Glutamatergic neuron (in vitro differentiated cells): ENCODE data around the gene PLEKHA7. TPM values are rescaled to one million over a fixed set of nuclear protein-coding genes. Genes with fewer than 3 reads are reported as not detected.

ENCODE experiments used
- DNase-seq: peaks from one replicate; pipeline ENCODE4 v3.0.0; 2022
- H3K27ac Mint-ChIP-seq: one replicate; pipeline ENCODE4 v1.8.0; 2020; ENCODE audit warnings: mild to moderate bottlenecking, mixed read lengths, inconsistent platforms; ENCODE audit not compliant: unreplicated experiment
- H3K27me3 Mint-ChIP-seq: one replicate; pipeline ENCODE4 v1.8.0; 2020; ENCODE audit warnings: mild to moderate bottlenecking, moderate library complexity, mixed read lengths, inconsistent platforms; ENCODE audit not compliant: unreplicated experiment
- H3K36me3 Mint-ChIP-seq: one replicate; pipeline ENCODE4 v1.8.0; 2020; ENCODE audit warnings: mild to moderate bottlenecking, mixed read lengths, inconsistent platforms; ENCODE audit not compliant: unreplicated experiment
- H3K4me1 Mint-ChIP-seq: one replicate; pipeline ENCODE4 v1.8.0; 2020; ENCODE audit warnings: mild to moderate bottlenecking, low read depth, mixed read lengths, inconsistent platforms; ENCODE audit not compliant: unreplicated experiment
- H3K4me3 Mint-ChIP-seq: one replicate; pipeline ENCODE4 v1.8.0; 2020; ENCODE audit warnings: mild to moderate bottlenecking, mixed read lengths, inconsistent platforms; ENCODE audit not compliant: unreplicated experiment
- H3K9me3 Mint-ChIP-seq: one replicate; pipeline ENCODE4 v1.8.0; 2020; ENCODE audit warnings: mild to moderate bottlenecking, moderate library complexity, mixed read lengths, inconsistent platforms; ENCODE audit not compliant: unreplicated experiment
- total RNA-seq: library from RNA; stranded (reverse); fragmentation: NEBNext Ultra II Directional; extraction: Animal tissue kit (Norgen Biotek cat#: 25700); gene quantifications from one replicate; pipeline ENCODE4 v1.2.1, GENCODE V29; 2021; ENCODE audit not compliant: unreplicated experiment
- TF ChIP-seq, protein P1 (sequence below): fragments of 200-600 bp; sonication (generic); IDR thresholded peaks from one replicate; pipeline ENCODE4 v1.5.0; 2021; ENCODE audit not compliant: partially characterized antibody, unreplicated experiment

The PLEKHA7 gene
- total RNA-seq, 1 donor from 2014 or later, result 5.7 TPM

DNA sequence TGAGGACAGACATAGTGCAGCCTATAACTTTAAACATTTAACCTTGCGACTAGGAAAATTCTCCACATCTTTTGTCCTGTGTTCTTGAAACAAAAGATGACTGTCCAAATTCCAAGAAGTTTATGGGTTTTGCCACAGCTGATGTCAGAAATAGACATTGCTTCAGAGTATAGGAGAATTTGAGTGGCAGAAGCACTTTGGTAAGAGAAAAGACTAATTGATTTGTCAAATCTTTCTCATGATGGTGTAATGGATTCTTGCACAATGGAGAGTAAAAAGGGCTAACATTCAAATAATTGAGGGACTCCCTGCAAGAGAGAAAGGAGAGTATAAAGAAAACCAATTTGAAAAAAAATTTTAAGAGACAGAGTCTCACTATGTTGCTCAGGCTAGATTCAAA lies 250.5 kb downstream of the PLEKHA7 start:
- H3K36me3 Mint-ChIP-seq, result no peaks in the 10 kb centered on the region

DNA sequence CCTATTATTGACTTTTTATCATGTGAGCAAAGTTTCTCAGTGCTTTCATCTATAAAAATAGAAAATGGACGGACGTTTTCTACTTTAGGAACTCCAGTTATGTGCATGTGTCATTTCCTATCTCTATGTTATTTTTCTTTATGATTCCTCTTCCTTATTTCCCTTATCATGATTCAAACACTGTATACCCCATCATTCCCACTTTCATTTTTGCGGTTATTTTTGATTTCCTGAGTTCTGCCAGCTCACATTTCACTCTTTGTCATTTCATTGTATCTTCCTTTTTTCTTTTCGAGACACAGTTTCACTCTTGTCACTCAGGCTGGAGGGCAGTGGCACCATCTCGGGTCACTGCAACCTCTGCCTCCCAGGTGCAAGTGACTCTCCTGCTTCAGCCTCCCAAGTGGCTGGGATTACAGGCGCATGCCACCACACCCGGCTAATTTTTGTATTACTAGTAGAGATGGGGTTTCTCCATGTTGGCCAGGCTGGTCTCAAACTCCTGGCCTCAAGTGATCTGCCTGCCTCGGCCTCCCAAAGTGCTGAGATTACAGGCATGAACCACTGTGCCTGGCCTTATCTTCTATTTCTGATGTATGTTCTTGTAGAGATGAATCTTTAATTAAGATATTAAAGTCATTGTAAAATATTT lies 254.2 kb downstream of the PLEKHA7 start:
- Mint-ChIP-seq H3K27ac (no peak overlapping the region), H3K4me1 (no peaks in the 10 kb centered on the region), H3K9me3 (no peaks in the 10 kb centered on the region), H3K27me3 (peaks cover 3% of the 10 kb centered on the region), H3K36me3 (no peaks in the 10 kb centered on the region), H3K4me3 (no peak overlapping the region)
- DNase-seq, result no peak
- TF ChIP-seq, protein P1, sequence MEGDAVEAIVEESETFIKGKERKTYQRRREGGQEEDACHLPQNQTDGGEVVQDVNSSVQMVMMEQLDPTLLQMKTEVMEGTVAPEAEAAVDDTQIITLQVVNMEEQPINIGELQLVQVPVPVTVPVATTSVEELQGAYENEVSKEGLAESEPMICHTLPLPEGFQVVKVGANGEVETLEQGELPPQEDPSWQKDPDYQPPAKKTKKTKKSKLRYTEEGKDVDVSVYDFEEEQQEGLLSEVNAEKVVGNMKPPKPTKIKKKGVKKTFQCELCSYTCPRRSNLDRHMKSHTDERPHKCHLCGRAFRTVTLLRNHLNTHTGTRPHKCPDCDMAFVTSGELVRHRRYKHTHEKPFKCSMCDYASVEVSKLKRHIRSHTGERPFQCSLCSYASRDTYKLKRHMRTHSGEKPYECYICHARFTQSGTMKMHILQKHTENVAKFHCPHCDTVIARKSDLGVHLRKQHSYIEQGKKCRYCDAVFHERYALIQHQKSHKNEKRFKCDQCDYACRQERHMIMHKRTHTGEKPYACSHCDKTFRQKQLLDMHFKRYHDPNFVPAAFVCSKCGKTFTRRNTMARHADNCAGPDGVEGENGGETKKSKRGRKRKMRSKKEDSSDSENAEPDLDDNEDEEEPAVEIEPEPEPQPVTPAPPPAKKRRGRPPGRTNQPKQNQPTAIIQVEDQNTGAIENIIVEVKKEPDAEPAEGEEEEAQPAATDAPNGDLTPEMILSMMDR, result no peak

More for the DNA sequence above, 250.5 kb downstream of the PLEKHA7 start:
- H3K9me3 Mint-ChIP-seq, result no peaks in the 10 kb centered on the region
- no peak overlapping the region for H3K27ac Mint-ChIP-seq
- peaks cover 3% of the 10 kb centered on the region for H3K27me3 Mint-ChIP-seq
- H3K4me3 Mint-ChIP-seq, result no peak overlapping the region
- DNase-seq, result no peak
- TF ChIP-seq, protein P1, result no peak
- no peaks in the 10 kb centered on the region for H3K4me1 Mint-ChIP-seq

DNA sequence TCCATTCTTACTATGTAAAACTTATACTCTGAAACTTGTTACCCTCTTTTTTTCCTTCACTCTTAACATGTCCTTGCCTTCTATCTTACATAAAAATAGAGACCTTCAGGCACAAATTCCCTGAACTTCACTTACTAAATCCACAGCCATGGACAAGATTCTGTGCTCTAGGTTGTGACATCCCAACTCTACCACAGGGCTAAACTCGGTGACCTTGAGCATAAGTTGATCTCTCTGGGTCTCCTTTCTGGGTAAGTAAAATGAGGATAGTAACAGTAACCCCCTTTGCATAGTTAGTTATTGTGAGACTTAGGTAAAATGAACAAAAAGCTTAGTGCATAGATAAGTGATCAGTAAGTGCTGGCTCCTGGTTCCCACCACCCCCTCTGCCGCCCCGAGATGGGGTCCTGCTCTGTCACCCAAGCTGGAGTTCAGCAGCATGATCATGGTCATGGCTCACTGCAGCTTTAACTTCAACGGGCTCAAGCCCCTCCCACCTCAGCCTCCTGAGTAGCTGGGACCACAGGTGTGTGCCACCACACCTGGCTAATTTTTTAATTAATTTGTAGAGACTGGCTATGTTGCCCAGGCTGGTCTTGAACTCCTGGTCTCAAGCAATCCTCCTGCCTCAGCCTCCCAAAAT lies 255.7 kb downstream of the PLEKHA7 start:
- H3K4me1 Mint-ChIP-seq, result no peaks in the 10 kb centered on the region
- no peaks in the 10 kb centered on the region for H3K9me3 Mint-ChIP-seq
- TF ChIP-seq, protein P1, result no peak
- no peaks in the 10 kb centered on the region for H3K36me3 Mint-ChIP-seq
- H3K27me3 Mint-ChIP-seq, result peaks cover 3% of the 10 kb centered on the region
- no peak for DNase-seq
- H3K27ac Mint-ChIP-seq, result no peak overlapping the region
- H3K4me3 Mint-ChIP-seq, result no peak overlapping the region

DNA sequence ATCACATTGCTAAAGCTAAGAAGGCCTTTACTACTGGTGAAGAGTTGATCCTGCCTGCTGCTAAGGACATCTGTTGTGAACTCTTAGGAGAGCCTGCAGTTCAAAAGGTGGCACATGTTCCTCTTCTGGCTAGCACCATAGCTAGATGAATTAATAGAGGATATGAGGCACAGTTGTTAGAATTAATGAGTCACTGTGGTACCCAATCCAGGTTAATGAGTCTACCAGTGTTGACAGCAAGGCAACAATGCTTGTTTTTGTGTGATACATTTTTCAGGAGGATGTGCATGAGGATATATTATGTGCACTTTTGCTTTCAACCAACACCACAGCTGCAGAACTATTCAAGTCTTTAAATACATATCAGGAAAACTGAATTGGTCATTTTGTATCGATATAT lies 263.8 kb downstream of the PLEKHA7 start:
- DNase-seq, result no peak
- Mint-ChIP-seq H3K4me1 (peaks cover 2% of the 10 kb centered on the region), H3K9me3 (no peaks in the 10 kb centered on the region), H3K27me3 (no peaks in the 10 kb centered on the region), H3K4me3 (no peak overlapping the region), H3K36me3 (peaks cover 10% of the 10 kb centered on the region), H3K27ac (peak overlapping the region; percentile 23)
- TF ChIP-seq, protein P1, result no peak

DNA sequence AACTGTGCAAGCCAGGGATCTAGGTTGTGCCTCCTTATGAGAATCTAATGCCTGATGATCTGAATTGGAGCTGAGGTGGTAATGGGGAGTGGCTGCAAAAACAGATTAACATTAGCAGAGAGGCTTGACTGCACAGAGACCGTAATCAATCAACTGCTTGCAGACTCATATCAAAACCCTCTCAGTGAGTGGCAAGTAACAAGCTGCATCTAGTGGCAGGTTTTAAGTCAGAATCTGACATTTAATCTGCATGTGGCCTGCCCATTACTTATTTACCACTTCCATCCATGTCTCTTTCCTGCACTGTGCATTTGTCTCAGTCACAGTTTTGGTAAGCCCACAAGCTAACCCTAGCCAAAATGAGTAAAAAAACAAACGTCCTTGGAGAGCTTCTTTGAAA lies 264.5 kb downstream of the PLEKHA7 start:
- no peak overlapping the region for H3K4me3 Mint-ChIP-seq
- peaks cover 2% of the 10 kb centered on the region for H3K4me1 Mint-ChIP-seq
- H3K27me3 Mint-ChIP-seq, result no peaks in the 10 kb centered on the region
- TF ChIP-seq, protein P1, result no peak
- peaks cover 10% of the 10 kb centered on the region for H3K36me3 Mint-ChIP-seq
- no peak for DNase-seq
- H3K27ac Mint-ChIP-seq, result no peak overlapping the region
- H3K9me3 Mint-ChIP-seq, result no peaks in the 10 kb centered on the region
